H9 (cell line): ENCODE results near the gene ELMOD1. TPM values are rescaled to one million over a fixed set of nuclear protein-coding genes. Genes with fewer than 3 reads are reported as not detected.

Source experiments
- DNase-seq: peaks from one replicate; pipeline ENCODE4 v3.0.0-alpha.2; 2017
- H2AFZ ChIP-seq: one replicate; pipeline ENCODE4 v1.6.1; 2013; ENCODE audit warnings: mild to moderate bottlenecking, low read length, control low read depth, moderate library complexity
- H2AK5ac ChIP-seq: 2 replicates; pipeline ENCODE4 v1.6.1; 2013; ENCODE audit warnings: low read length, control low read depth, mixed read lengths; ENCODE audit not compliant: insufficient read length
- H2BK120ac ChIP-seq: one replicate; pipeline ENCODE4 v1.6.1; 2013; ENCODE audit warnings: low read depth, mild to moderate bottlenecking, low read length, control low read depth, inconsistent platforms; ENCODE audit not compliant: poor library complexity, severe bottlenecking
- H2BK12ac ChIP-seq: 2 replicates; pipeline ENCODE4 v1.6.1; 2013; ENCODE audit warnings: low read length, control low read depth, mixed read lengths, low read depth; ENCODE audit not compliant: insufficient read length
- H2BK15ac ChIP-seq: 2 replicates; pipeline ENCODE4 v1.6.1; 2013; ENCODE audit warnings: low read depth, low read length, control low read depth
- H2BK20ac ChIP-seq: one replicate; pipeline ENCODE4 v1.6.1; 2013; ENCODE audit warnings: low read depth, mild to moderate bottlenecking, low read length, control low read depth, inconsistent platforms; ENCODE audit not compliant: poor library complexity, severe bottlenecking
- H2BK5ac ChIP-seq: 2 replicates; pipeline ENCODE4 v1.6.1; 2013; ENCODE audit warnings: low read length, control low read depth, mixed read lengths; ENCODE audit not compliant: insufficient read length
- H3K14ac ChIP-seq: 2 replicates; pipeline ENCODE4 v1.6.1; 2013; ENCODE audit warnings: low read length, control low read depth; ENCODE audit not compliant: insufficient read depth
- H3K18ac ChIP-seq: 2 replicates; pipeline ENCODE4 v1.6.1; 2013; ENCODE audit warnings: low read depth, mild to moderate bottlenecking, mixed read lengths, low read length, control low read depth; ENCODE audit not compliant: insufficient read length
- H3K23ac ChIP-seq: 2 replicates; pipeline ENCODE4 v1.6.1; 2013; ENCODE audit warnings: low read length, control low read depth, mixed read lengths, low read depth; ENCODE audit not compliant: insufficient read length
- H3K23me2 ChIP-seq: 2 replicates; pipeline ENCODE4 v1.6.1; 2013; ENCODE audit warnings: low read depth, mild to moderate bottlenecking, mixed read lengths, low read length, control low read depth; ENCODE audit not compliant: insufficient read length, poor library complexity, severe bottlenecking
- H3K27ac ChIP-seq: 2 replicates; pipeline ENCODE4 v1.5.1; 2013; ENCODE audit warnings: low read length, control low read depth, mixed read lengths, low read depth; ENCODE audit not compliant: insufficient read length
- H3K27me3 ChIP-seq: 2 replicates; pipeline ENCODE4 v1.6.1; 2013; ENCODE audit warnings: low read length, control low read depth, inconsistent platforms; ENCODE audit not compliant: insufficient read depth
- H3K4ac ChIP-seq: 2 replicates; pipeline ENCODE4 v1.6.1; 2013; ENCODE audit warnings: low read depth, mild to moderate bottlenecking, control low read depth, inconsistent platforms, low read length, moderate library complexity
- H3K4me1 ChIP-seq: 2 replicates; pipeline ENCODE4 v1.6.1; 2013; ENCODE audit warnings: low read length, control low read depth, inconsistent platforms; ENCODE audit not compliant: insufficient read depth
- H3K4me2 ChIP-seq: 2 replicates; pipeline ENCODE4 v1.6.1; 2013; ENCODE audit warnings: low read length, control low read depth, mixed read lengths; ENCODE audit not compliant: insufficient read length, insufficient read depth
- H3K56ac ChIP-seq: 2 replicates; pipeline ENCODE4 v1.6.1; 2013; ENCODE audit warnings: low read depth, mild to moderate bottlenecking, mixed read lengths, low read length, control low read depth; ENCODE audit not compliant: insufficient read length
- H3K79me1 ChIP-seq: 2 replicates; pipeline ENCODE4 v1.6.1; 2013; ENCODE audit warnings: low read depth, mild to moderate bottlenecking, moderate library complexity, low read length, control low read depth, inconsistent platforms; ENCODE audit not compliant: insufficient read depth, poor library complexity, severe bottlenecking
- H3K79me2 ChIP-seq: 2 replicates; pipeline ENCODE4 v1.6.1; 2013; ENCODE audit warnings: low read length, control low read depth, inconsistent platforms; ENCODE audit not compliant: insufficient read depth
- H3K9ac ChIP-seq: 2 replicates; pipeline ENCODE4 v1.6.1; 2013; ENCODE audit warnings: low read length, control low read depth, mixed read lengths; ENCODE audit not compliant: insufficient read length; ENCODE audit errors: extremely low read depth
- H3K9me3 ChIP-seq: one replicate; pipeline ENCODE4 v1.6.1; 2013; ENCODE audit warnings: low read depth, low read length, inconsistent platforms; ENCODE audit not compliant: control insufficient read depth
- H3T11ph ChIP-seq: one replicate; pipeline ENCODE4 v1.6.1; 2013; ENCODE audit warnings: mild to moderate bottlenecking, low read length, control low read depth, inconsistent platforms
- H4K20me1 ChIP-seq: one replicate; pipeline ENCODE4 v1.6.1; 2013; ENCODE audit not compliant: control insufficient read depth, insufficient read length, insufficient read depth
- H4K5ac ChIP-seq: 2 replicates; pipeline ENCODE4 v1.6.1; 2013; ENCODE audit warnings: low read depth, mild to moderate bottlenecking, mixed read lengths, low read length, control low read depth; ENCODE audit not compliant: insufficient read length
- H4K8ac ChIP-seq: replicated peaks from 2 replicates; pipeline ENCODE4 v1.6.1; 2013; ENCODE audit warnings: low read length, control low read depth, mixed read lengths, low read depth; ENCODE audit not compliant: insufficient read length
- H4K91ac ChIP-seq: 2 replicates; pipeline ENCODE4 v1.6.1; 2013; ENCODE audit warnings: low read depth, mild to moderate bottlenecking, moderate library complexity, mixed read lengths, low read length, control low read depth; ENCODE audit not compliant: insufficient read length
- H3K27ac Mint-ChIP-seq, 3 experiments: 2 replicates in 2 of 3; 3 replicates in 1 of 3; pipeline ENCODE4 v1.8.0; 2020 to 2021; ENCODE audit warnings: mixed read lengths in 3 of 3, mild to moderate bottlenecking in 1 of 3, moderate library complexity in 1 of 3
- H3K27me3 Mint-ChIP-seq: 2 replicates; pipeline ENCODE4 v1.8.0; 2021; ENCODE audit warnings: low read depth, mild to moderate bottlenecking, moderate library complexity, mixed read lengths
- H3K36me3 Mint-ChIP-seq, 3 experiments: 2 replicates in 2 of 3; 3 replicates in 1 of 3; pipeline ENCODE4 v1.8.0; 2020 to 2021; ENCODE audit warnings: low read depth in 3 of 3, mixed read lengths in 3 of 3; ENCODE audit not compliant: insufficient read depth in 1 of 3
- H3K4me1 Mint-ChIP-seq, 2 experiments: 2 replicates each; pipeline ENCODE4 v1.8.0; 2020; ENCODE audit warnings: mixed read lengths in 2 of 2
- H3K4me3 Mint-ChIP-seq, 2 experiments: 2 replicates in 1 of 2; 3 replicates in 1 of 2; pipeline ENCODE4 v1.8.0; 2020 to 2021; ENCODE audit warnings: mild to moderate bottlenecking in 2 of 2, mixed read lengths in 2 of 2, moderate library complexity in 1 of 2
- H3K9me3 Mint-ChIP-seq, 2 experiments: 2 replicates in 1 of 2; 3 replicates in 1 of 2; pipeline ENCODE4 v1.8.0; 2020; ENCODE audit warnings: mild to moderate bottlenecking in 2 of 2, mixed read lengths in 2 of 2, moderate library complexity in 1 of 2
- WGBS: extraction: QIAGEN DNeasy Blood & Tissue Kit; methylation state at CpG from one replicate; pipeline ENCODE4 v1.1.7; 2013; ENCODE audit warnings: missing lambda C conversion rate, low lambda C conversion rate, mixed read lengths; ENCODE audit not compliant: insufficient read length; ENCODE audit errors: extremely low coverage; 5-methylcytosine and 5-hydroxymethylcytosine counted together
- total RNA-seq: library from RNA; stranded (reverse); gene quantifications from 2 replicates; pipeline ENCODE4 v1.2.1, GENCODE V29; 2021
- TF ChIP-seq, protein P1 (sequence below): fragments of 200-600 bp; sonication (generic); conservative IDR thresholded peaks from 3 replicates; pipeline ENCODE4 v1.8.0; 2021; ENCODE audit warnings: antibody characterized with exemption, mild to moderate bottlenecking

The ELMOD1 gene
- total RNA-seq, 1 experiment from 2014 or later: 0.61 TPM

- H3K79me2 ChIP-seq: no peaks in the 10 kb centered on the region
- Mint-ChIP-seq H3K27me3 (peaks cover 4% of the 10 kb centered on the region; the same call in 1 of the 2 replicates), H3K4me3 (no peak overlapping the region), H3K36me3 (no peaks in the 10 kb centered on the region), H3K9me3 (no peaks in the 10 kb centered on the region), H3K27ac (no peak overlapping the region), H3K4me1 (peaks cover 25 to 27% of the 10 kb centered on the region in 2 experiments)
- H4K20me1 ChIP-seq: no peaks in the 10 kb centered on the region
- no peak overlapping the region for H3K56ac ChIP-seq
- no peak overlapping the region for H4K8ac ChIP-seq
- H2BK5ac ChIP-seq: no peak overlapping the region
- no peaks in the 10 kb centered on the region for H3K27me3 ChIP-seq
- H2BK12ac ChIP-seq: no peak overlapping the region
- H2BK15ac ChIP-seq: no peak overlapping the region
- no peak overlapping the region for H2AK5ac ChIP-seq
- no peaks in the 10 kb centered on the region for H3K79me1 ChIP-seq
- H2BK20ac ChIP-seq: no peak overlapping the region
- TF ChIP-seq, protein P1, sequence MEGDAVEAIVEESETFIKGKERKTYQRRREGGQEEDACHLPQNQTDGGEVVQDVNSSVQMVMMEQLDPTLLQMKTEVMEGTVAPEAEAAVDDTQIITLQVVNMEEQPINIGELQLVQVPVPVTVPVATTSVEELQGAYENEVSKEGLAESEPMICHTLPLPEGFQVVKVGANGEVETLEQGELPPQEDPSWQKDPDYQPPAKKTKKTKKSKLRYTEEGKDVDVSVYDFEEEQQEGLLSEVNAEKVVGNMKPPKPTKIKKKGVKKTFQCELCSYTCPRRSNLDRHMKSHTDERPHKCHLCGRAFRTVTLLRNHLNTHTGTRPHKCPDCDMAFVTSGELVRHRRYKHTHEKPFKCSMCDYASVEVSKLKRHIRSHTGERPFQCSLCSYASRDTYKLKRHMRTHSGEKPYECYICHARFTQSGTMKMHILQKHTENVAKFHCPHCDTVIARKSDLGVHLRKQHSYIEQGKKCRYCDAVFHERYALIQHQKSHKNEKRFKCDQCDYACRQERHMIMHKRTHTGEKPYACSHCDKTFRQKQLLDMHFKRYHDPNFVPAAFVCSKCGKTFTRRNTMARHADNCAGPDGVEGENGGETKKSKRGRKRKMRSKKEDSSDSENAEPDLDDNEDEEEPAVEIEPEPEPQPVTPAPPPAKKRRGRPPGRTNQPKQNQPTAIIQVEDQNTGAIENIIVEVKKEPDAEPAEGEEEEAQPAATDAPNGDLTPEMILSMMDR: no peak
- H3K23me2 ChIP-seq: no peaks in the 10 kb centered on the region
- WGBS: no CpG with 5 or more reads among the region's 2 CpGs
- H4K91ac ChIP-seq: no peak overlapping the region
- H3K4me1 ChIP-seq: peaks cover 4% of the 10 kb centered on the region; the same call in 1 of the 2 replicates
- DNase-seq: no peak
- no peak overlapping the region for H3K9ac ChIP-seq
- no peak overlapping the region for H4K5ac ChIP-seq
- no peak overlapping the region for H3K14ac ChIP-seq
- no peak overlapping the region for H3K4ac ChIP-seq
- no peak overlapping the region for H3K18ac ChIP-seq
- peak overlapping the region; percentile 19 for H3K4me2 ChIP-seq
- no peak overlapping the region for H3T11ph ChIP-seq
- H2BK120ac ChIP-seq: no peak overlapping the region
- no peak overlapping the region for H3K23ac ChIP-seq
- H3K27ac ChIP-seq: no peak overlapping the region
- H3K9me3 ChIP-seq: no peaks in the 10 kb centered on the region
- H2AFZ ChIP-seq: no peak overlapping the region
These were observed 34.7 kb downstream of the ELMOD1 start for GRCh38 chr11:107625685-107625989.
